ENCODE results near the gene RRAGD.
"Not testable (repeated sequence)": the region's sequence is repeated elsewhere in the genome, so short reads cannot be mapped to it uniquely, and the experiment has no call there.

The RRAGD gene

DNA sequence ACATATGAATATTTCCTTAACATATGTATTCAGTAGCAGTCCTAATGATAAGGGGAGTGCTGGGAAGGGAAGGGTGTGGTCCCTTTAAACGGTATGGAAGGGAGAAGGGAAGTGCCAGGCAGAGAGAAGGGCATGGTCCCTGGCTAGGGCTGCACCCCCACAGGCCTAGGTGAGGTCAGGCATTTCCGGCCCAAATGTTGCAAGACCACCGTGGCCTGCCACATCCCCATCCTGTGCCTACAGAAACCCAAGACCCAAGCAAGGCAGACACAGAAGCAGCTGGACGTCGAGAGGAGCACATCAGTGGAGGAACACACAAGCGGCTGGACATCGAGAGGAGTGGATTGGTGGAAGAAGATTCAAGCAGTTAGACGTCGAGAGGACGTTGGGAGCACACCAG is 5.9 kb downstream of the RRAGD start:
- DNase-seq (ENCODE audit: low read depth) = no peak
- no peak overlapping the region for H3K4me3 ChIP-seq (replicated peaks; ENCODE audit: low read depth, low read length)
- no peak for TF ChIP-seq CTCF (IDR thresholded peaks at IDR 0.05; ENCODE audit: low read length, missing control alignments)

DNA sequence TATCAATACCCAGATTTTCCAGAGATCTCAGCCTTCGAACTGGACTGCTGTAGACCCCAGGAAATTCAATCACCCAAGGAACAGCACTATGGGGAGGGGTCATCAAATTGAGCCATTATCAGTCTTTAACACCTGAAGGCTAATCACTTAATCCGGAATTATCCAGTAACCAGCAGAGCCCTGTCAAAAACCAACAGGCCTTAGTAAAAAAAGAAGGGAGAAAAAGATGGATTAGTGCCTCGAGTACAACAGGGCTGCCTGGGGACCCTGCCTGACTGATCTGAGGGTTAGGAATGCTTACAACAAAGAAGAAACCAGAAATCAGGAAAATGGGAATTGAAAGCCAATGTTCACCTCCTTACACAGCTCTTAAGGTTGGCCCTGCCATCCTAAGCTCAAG is 7.6 kb downstream of the RRAGD start:
- DNase-seq (ENCODE audit: low read depth) = no peak
- H3K4me3 ChIP-seq (replicated peaks; ENCODE audit: low read depth, low read length) = no peak overlapping the region
- no peak for TF ChIP-seq CTCF (IDR thresholded peaks at IDR 0.05; ENCODE audit: low read length, missing control alignments)

- no peak for TF ChIP-seq CTCF (IDR thresholded peaks at IDR 0.05; ENCODE audit: low read length, missing control alignments)
- no peak for DNase-seq (ENCODE audit: low read depth)
Measured at GRCh38 chr6:89402776-89403175, 9.3 kb downstream of the RRAGD start.

GRCh38 chr6:89400912-89401399 is 11.1 kb downstream of the RRAGD start:
- TF ChIP-seq CTCF (IDR thresholded peaks at IDR 0.05; ENCODE audit: low read length, missing control alignments) = no peak
- no peak overlapping the region for H3K4me3 ChIP-seq (replicated peaks; ENCODE audit: low read depth, low read length)
- peak; percentile 56 for DNase-seq (ENCODE audit: low read depth)

More at GRCh38 chr6:89402776-89403175, 9.3 kb downstream of the RRAGD start:
- H3K4me3 ChIP-seq (replicated peaks; ENCODE audit: low read depth, low read length) = no peak overlapping the region

GRCh38 chr6:89400050-89400449 is 12.0 kb downstream of the RRAGD start:
- DNase-seq (ENCODE audit: low read depth) = no peak
- TF ChIP-seq CTCF (IDR thresholded peaks at IDR 0.05; ENCODE audit: low read length, missing control alignments) = no peak
- H3K4me3 ChIP-seq (replicated peaks; ENCODE audit: low read depth, low read length) = no peak overlapping the region

GRCh38 chr6:89398762-89399525 is 13.1 kb downstream of the RRAGD start:
- no peak for TF ChIP-seq CTCF (IDR thresholded peaks at IDR 0.05; ENCODE audit: low read length, missing control alignments)
- no peak for DNase-seq (ENCODE audit: low read depth)
- H3K4me3 ChIP-seq (replicated peaks; ENCODE audit: low read depth, low read length) = no peak overlapping the region

DNA sequence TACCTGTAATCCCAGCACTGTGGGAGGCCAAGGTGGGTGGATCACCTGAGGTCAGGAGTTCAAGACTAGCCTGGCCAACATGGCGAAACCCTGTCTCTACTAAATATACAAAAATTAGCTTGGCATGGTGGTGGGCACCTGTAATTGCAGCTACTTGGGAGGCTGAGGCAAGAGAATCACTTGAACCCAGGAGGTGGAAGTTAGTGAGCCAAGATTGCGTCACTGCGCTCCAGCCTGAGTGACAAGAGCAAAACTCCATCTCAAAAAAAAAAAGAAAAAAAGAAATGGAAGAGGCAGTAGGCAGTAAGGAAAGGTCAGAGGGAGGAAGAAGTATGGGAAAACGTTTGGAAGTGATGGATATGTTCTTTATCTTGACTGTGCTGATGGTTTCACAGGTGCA is 14.2 kb downstream of the RRAGD start:
- not testable (repeated sequence) for DNase-seq (ENCODE audit: low read depth); H3K4me3 ChIP-seq (replicated peaks; ENCODE audit: low read depth, low read length)

Measured in fibroblast of pulmonary artery (primary cell).